NCI-H1417 (cell line): ENCODE measurements around the gene SDK1.

Experiments used
- DNase-seq, 3 experiments: peaks; one replicate each; lab custom pipeline; 2025; lab: John Stamatoyannopoulos, UW

The SDK1 gene

DNA sequence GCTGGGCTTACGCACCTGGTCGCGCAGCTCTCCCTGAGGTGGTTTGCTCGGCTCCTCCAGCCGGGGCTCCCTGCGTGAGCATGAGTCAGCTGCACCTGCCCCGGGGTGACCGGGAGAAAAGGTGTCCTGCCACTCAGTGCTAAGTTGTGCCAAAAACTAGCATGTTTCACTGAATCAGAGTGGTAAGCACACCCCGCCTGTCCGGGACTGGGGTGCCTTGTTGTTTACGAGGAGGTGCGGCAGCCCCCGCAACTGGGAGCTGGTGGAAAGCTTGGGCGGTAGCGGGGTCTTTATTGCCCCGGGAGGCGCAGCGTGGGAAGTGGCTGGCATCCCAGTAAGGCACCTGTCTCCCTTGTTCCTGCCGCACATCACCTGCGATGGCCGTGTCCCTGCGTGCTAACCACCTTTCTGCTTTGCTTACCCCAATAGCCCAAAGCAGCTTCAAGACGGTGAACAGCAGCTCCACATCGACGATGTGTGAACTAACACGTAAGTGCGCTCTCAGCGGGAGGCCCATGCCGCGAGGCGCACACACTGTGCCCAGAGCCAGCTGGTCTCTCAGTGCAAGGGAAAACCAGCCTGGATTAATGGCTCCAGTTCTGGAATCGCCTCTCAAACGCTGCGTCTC lies 874.4 kb downstream of the SDK1 start:
- DNase-seq: peak in 2 of 3 experiments; percentile 33 to 59

DNA sequence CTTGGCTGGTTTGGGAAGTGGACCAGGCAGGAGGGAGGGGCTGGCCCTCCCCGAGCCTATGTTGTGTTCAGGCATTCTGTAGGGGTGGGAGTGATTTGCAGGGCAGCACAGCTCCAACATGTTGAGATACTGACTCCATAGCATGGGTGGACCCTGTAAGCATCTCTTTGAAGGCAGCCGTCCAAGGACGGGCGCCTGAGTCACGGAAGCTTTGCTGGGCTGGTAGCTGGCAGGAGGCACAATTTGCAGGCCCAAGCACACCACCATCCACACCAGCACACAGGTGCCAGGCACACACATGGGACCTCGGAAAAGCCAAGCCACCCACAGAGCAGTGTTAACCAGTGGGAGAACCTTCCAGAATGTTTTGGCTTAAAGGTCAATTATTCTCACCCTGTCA lies 875.9 kb downstream of the SDK1 start:
- DNase-seq: no peak

GRCh38 chr7:4178416-4178815 lies 877.4 kb downstream of the SDK1 start:
- DNase-seq: no peak

DNA sequence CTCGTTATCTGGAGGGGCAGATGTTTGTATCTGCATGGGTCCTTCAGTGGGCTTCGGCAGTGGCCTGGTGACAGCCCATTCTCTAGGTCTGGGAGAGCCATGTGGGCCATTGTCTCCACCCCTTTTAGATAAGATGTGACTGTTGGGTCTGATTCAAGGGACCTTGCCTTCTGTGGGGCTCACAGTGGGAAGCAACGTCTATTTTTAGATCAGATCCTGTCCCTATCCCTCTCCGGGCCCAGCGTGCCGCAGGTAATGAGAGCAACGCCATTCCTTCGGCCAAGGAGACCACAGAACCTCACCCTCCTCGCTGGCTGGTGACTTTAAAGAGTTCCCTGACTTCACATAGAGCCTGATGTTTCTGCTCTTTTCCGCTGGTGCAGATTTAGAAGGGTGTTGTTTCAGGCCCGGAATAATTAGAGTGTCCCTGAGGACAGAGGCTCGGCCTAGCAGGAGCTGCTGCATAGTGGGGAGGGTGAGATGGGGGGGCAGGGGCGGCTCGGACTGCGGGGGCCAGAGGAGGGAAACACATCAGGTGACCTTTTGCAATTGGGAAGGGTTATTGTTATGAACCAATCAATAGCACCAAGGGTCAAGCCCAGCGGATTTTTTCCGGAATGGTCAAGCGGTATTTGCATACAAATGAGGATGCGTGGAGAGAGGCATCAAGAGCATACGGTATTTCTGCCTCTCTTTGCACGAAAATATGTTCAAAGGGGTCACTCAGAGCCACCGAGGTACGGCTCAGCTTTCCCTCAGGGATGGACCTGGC lies 878.0 kb downstream of the SDK1 start:
- no peak for DNase-seq

DNA sequence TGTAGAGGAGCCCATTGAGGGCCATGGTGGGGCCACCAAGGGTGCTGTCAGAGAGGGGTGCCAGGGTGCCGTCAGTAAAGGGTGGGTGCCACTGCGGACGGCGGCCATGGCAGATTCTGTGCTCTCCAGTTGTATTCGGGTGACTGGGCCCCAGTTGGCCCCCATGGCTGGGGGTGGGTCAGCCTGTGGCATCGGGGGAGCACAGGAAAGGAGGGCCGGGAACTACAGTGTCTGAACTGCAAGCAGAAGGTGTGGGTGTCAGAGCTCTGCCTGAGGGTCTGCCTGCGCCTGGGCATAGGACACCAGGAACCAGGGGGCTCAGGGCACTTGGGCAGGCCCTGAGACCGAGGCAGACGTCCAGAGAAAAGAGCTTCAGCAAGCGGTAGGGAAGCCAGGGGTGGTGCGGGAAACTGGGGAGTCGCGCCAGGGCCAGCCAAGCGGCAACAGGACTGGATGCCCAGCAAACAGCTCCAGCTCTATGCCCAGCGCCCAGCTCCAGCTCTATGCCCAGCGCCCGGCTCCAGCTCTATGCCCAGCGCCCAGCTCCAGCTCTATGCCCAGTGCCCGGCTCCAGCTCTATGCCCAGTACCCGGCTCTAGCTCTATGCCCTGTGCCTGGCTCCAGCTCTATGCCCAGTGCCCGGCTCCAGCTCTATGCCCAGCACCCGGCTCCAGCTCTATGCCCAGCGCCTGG lies 878.8 kb downstream of the SDK1 start:
- DNase-seq: no peak

DNA sequence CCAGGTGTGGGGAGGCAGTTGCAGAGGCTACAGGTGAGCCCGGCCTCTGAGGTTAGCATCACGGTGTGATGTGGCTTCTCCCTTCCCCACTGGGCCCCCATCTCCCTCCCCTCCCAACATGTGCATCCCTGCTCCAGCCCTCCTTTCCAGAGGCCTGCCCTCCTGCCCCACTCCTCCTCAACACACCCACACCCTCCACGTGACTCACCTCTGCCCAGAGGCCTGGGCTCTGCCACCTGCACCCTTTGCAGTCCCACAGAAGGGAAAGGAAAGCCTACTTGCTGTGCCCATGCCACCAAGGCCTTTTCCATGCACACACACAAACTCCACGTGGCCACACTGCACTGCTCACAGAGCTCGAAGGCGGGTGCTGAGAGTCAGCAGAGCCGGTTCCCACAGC lies 880.4 kb downstream of the SDK1 start:
- DNase-seq: no peak

- no peak for DNase-seq
These were observed 881.7 kb downstream of the SDK1 start for GRCh38 chr7:4182605-4183300.

DNA sequence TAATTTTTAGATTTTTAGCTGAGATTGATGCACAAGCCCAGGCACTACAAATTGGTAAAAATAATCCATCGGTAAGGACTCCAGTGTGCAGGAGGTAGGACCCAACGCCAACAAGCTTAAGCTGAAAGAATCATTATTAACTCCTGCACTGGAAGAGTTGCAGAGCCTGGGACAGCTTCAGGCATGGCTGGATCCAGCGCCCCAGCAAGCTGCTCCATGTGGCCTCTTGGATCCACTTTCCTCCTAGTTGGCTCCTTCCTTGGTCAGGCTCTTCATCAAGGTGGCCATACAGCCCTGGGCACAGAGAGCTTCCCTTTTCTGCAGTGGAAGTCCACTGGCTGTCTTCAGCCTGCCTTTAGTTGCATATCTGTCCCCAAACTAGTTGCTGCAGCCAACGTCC lies 883.6 kb downstream of the SDK1 start:
- no peak for DNase-seq

GRCh38 chr7:4185136-4185535 lies 884.1 kb downstream of the SDK1 start:
- no peak for DNase-seq

DNA sequence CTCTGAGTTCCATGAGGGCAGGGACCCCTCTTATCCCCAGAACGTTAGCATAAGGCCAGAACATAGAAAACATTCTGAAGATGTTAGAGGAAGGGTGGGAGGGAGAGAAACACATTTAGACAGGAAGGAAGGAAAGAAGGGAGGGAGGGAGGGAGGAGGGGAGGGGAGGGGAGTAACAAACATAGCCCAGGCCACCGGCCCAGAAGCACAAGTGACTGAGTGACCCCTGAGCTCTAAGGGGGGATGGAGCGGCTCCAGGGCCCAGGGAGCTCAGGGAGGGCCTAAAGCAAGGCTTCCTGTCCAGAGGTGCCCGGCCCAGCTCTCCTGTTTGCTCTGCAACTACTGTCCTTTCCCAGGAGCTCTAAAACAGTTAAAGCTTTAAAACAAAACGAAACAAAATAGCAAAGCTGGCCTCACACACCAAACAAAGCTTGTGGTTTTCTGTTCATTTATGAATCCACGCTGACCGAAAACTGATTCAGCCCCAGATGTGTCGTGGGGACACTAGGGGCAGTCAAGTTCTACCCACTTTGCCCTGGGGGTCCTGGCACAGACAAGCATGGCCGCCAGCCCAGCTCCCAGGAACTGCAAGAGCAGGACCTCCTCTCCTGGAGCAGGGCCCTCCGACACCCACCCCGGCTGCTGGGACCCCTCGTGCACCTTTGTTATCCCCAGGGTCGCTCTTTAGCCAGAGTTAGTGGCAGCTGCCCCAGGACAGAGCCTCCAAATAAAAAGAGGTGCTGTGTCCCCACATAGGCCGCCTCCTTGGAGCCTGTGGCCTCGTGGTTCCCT lies 884.9 kb downstream of the SDK1 start:
- no peak for DNase-seq

DNA sequence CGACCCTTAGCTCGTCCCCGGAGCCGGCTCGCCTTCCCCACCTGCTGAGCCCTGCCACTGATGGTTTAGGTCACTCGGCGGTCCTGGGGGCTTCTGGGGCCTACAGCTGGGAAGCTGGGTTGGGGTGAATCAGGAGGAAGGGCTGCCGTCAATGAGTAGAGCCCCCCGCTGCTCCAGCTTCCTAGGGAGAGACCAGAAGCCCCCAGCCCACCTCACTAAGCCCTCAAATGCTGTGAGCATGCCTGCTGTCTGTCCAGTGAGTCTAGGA lies 885.4 kb downstream of the SDK1 start:
- DNase-seq: no peak

DNA sequence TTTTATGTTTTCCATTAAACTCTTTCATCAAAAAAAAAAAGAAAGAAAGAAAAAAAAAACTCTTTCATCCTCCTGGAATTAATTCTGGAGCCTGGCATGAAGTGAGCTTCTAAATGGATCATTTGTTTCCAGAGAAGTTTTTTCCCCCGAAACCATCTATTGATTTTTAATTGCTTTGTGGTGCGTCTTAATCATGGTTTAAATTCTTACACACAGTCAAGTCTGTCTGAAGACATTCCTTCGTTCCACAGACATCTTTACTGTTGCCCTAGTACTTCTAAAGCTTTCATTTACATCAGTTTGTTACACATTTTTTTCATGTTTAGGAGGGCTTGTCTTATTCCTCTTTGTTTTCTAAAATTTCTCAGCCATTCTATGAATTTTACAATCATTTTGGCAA lies 887.6 kb downstream of the SDK1 start:
- no peak for DNase-seq

DNA sequence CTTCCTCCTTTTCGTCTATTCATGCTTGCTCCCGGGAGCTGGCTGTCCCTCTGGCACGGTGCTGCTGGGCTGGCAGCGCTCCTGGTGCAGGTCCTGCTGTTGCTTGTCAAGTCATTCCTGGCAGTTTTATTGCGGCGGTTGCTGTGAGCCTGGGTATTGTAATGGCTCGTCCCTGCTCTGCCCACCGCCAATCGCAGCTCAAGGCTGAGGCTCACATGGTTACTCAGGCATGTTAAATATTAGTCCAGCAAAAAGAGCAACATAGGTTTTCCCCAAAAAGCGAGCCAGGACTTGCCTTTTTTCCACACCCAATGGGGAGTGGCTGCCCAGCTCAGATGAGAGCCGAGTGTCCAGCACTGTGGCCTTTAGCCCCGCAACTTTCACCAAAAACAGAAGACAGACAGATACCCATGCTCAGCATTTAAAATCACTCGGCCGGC lies 888.1 kb downstream of the SDK1 start:
- peak in 2 of 3 experiments; percentile 27 to 62 for DNase-seq

DNA sequence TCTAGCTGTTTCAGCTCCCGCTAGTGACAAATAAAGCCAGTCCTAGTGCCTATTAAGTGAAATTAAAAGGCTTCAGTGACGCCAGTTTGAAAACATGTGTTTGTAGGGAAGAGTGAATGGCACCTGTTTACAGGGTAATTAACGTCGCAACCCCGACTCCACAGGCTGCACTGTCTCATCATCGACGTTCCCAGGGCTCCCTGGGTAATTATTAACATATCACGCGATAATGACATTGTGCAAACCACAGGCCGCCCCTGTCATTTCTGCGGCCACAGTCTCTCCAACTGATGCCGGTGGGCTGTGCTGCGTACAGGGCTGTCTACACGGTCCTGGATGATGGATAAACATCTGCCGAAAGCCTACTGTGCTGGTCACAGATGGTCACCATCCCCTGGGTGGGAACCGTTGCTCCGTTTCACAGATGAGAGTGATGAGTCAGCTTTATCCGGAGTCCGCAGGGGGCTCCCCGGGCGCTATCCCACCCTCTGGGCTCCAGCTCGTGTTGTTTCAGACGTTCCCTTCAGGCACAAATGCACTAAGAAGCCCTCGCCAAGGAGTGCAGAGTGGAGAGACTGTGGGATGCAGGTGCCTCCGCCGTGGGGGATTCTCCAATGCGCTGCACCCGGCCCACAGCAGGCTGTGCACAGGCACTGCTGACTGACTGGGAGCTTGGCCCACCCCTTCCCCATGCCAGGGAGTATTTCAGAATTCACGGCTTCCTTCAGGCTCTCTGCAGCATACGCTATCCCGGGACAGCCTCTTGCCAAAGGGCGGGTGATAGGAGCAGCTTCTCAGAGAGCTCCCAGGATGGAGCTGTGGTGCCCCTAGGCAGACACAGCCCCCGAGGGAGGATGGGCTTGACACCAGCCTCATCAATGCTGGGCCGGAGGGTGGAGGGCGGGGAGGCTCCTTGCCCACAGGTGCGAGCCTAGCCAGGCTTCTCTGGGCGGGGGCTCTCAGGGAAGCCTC lies 889.2 kb downstream of the SDK1 start:
- DNase-seq: peak in 2 of 3 experiments; percentile 81 to 94

GRCh38 chr7:4191046-4191445 lies 890.0 kb downstream of the SDK1 start:
- no peak for DNase-seq

DNA sequence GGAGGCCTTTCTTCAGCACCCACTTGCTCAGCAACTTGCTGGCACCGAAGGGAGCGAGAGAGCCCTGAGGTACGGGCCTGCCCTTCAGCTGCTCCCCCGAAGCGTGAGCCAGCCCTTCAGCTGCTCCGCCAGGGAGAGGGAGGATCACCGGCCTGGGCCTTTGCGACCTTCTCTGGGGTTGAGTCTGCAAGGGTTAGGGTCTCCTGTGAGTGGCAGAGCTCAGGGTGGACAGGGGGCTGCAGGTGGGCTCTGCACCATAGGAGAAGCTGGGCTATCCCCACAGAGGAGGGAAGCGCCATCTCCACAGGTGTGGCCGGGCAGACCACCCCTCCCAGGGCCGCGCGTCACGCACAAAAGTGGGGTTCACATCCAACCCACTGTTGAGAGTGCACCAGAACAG lies 890.5 kb downstream of the SDK1 start:
- DNase-seq: no peak

DNA sequence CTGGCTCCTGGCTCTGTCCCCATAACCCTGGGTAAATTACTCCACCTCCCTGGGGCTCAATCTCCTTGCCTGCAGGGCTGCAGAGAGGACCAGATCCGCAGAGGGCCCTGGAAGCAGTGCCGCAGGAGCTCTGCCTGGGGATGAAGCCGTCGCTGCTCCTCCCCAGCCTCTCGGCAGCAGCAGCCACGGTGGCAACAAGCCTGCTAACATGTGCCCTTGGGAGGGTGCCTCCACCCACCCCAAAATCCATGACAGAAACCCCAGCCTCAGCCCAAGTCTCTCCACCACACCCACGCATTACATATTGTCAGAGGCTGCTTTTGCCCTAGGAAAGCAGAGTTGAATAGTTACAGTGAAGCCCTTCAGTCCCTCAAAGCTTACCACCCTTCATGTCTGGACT lies 894.6 kb downstream of the SDK1 start:
- DNase-seq: no peak

- no peak for DNase-seq
These were observed 895.2 kb downstream of the SDK1 start for GRCh38 chr7:4196121-4196819.

- DNase-seq: peak in 1 of 3 experiments; percentile 12
These were observed 897.2 kb downstream of the SDK1 start for GRCh38 chr7:4198301-4198700.

DNA sequence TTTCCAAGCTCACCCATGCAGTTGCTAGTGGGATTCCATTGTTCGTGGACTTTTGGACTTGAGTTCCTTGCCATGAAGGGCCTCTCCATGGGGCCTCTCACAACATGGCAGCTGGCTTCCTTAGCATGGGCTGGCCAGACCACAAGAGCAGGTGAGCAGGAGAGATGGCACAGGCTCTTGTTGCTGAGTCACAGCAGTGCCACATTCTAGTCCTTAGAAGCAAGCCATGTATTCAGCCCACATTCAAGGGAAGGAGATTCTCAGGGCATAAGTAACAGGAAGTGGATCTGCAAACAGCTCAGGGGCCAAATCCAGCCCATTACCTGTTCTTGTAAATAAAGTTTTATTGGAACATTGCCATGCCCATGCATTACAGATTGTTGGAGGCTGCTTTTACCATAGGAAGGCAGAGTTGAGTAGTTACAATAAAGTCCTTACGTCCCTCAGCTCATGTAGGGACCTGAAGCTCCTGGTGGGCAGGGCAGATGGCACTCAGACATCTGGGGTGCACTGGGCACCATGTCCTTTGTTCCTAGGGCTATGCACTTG lies 899.6 kb downstream of the SDK1 start:
- DNase-seq: no peak
